ENCODE measurements around the gene SLC6A17. TPM values are rescaled to one million over a fixed set of nuclear protein-coding genes. Genes with fewer than 3 reads are reported as not detected.

Gene SLC6A17
- total and polyA plus RNA-seq, 5 experiments from 2014 or later, result not detected

GRCh38 chr1:110144366-110144765 lies 5.9 kb upstream of the SLC6A17 start:
- ATAC-seq, result no peak
- Mint-ChIP-seq H3K9me3 (no peaks in the 10 kb centered on the region), H3K27me3 (peaks cover 0 to 28% (median 22%) of the 10 kb centered on the region in 5 donors), H3K36me3 (no peaks in the 10 kb centered on the region), H3K27ac (no peak overlapping the region), H3K4me1 (no peaks in the 10 kb centered on the region), H3K4me3 (no peak overlapping the region)
- POLR2A ChIA-PET, result no interaction called here
- DNase-seq, result no peak

DNA sequence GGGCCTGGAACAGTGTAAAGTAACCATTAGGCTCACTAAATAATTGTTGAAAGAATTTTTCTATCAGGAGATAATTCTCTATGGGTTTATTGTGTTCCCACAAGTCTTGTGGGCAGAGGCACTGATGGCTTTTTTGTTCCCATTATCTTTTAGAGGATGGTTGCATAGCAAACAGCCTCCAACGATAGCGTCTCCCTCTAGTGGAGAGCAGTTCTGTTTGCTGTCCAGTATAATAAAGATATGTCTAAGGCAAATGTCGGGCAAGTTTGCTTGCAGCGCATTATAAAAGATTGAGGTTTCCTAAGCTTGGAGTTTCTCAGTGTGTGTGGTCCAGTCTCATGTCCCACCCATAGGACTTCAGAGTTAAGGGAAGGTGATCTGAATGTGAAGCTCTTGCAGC lies 1.3 kb upstream of the SLC6A17 start:
- ATAC-seq, result no peak
- POLR2A ChIA-PET, result no interaction called here
- Mint-ChIP-seq H3K27me3 (peaks cover 19 to 36% (median 23%) of the 10 kb centered on the region in 5 donors), H3K4me3 (no peak overlapping the region), H3K9me3 (peaks cover 0 to 2% (median 0%) of the 10 kb centered on the region in 9 donors), H3K4me1 (peaks cover 0 to 7% (median 0%) of the 10 kb centered on the region in 4 donors), H3K27ac (no peak overlapping the region), H3K36me3 (no peaks in the 10 kb centered on the region)
- DNase-seq, result no peak

- DNase-seq, result peak in 1 of 10 donors; percentile 9
- H3K9me3 Mint-ChIP-seq, result peaks cover 0 to 2% (median 0%) of the 10 kb centered on the region in 9 donors
- H3K4me3 Mint-ChIP-seq, result peak overlapping the region in 1 of 10 donors; percentile 7
- peaks cover 0 to 7% (median 0%) of the 10 kb centered on the region in 4 donors for H3K4me1 Mint-ChIP-seq
- H3K27me3 Mint-ChIP-seq, result peaks cover 33 to 49% (median 39%) of the 10 kb centered on the region in 5 donors
- peaks cover 0 to 2% (median 0%) of the 10 kb centered on the region in 3 donors for H3K36me3 Mint-ChIP-seq
- ATAC-seq, result no peak
- POLR2A ChIA-PET, result no interaction called here
- no peak overlapping the region for H3K27ac Mint-ChIP-seq
These were observed 928 bp downstream of the SLC6A17 start for GRCh38 chr1:110151175-110151669.

- POLR2A ChIA-PET, result no interaction called here
- H3K27ac Mint-ChIP-seq, result no peak overlapping the region
- H3K36me3 Mint-ChIP-seq, result peaks cover 0 to 9% (median 0%) of the 10 kb centered on the region in 3 donors
- H3K9me3 Mint-ChIP-seq, result peaks cover 0 to 9% (median 0%) of the 10 kb centered on the region in 9 donors
- ATAC-seq, result no peak
- DNase-seq, result peak in 1 of 10 donors; percentile 32
- H3K4me1 Mint-ChIP-seq, result peaks cover 0 to 7% (median 0%) of the 10 kb centered on the region in 4 donors
- no peak overlapping the region for H3K4me3 Mint-ChIP-seq
- H3K27me3 Mint-ChIP-seq, result peaks cover 41 to 58% (median 50%) of the 10 kb centered on the region in 5 donors
These were observed 2.0 kb downstream of the SLC6A17 start for GRCh38 chr1:110152133-110152785.

DNA sequence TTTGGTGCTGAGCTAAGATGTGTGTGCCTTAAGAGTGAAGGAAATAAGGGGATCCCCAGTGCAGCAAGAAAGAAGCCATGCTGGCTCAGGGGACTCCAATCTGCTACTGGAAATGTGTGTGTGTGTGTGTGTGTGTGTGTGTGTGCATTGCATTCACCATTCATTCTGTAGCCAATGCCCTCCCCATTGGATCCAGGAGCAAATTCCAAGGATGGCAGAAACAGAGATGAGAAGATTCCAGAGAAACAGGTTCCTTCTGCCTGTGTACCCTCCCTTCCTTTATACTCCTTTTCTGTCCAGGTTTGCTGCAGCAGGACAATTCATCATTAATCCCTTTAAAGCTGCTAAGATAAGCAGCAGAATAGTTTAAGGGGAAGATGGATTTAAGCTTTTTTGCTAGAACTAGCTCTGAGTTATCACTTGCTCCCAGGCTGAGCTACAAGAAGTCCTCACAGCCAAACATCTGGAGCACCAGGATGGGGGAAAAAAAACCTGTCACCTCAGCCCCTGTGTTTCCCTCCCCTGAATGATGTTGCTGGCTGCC lies 3.2 kb downstream of the SLC6A17 start:
- POLR2A ChIA-PET, result no interaction called here
- H3K27me3 Mint-ChIP-seq, result peaks cover 45 to 62% (median 60%) of the 10 kb centered on the region in 5 donors
- peaks cover 0 to 7% (median 0%) of the 10 kb centered on the region in 4 donors for H3K4me1 Mint-ChIP-seq
- H3K36me3 Mint-ChIP-seq, result peaks cover 0 to 14% (median 0%) of the 10 kb centered on the region in 3 donors
- ATAC-seq, result no peak
- H3K4me3 Mint-ChIP-seq, result no peak overlapping the region
- peaks cover 0 to 17% (median 3%) of the 10 kb centered on the region in 9 donors for H3K9me3 Mint-ChIP-seq
- no peak for DNase-seq
- no peak overlapping the region for H3K27ac Mint-ChIP-seq

GRCh38 chr1:110155878-110156522 lies 5.7 kb downstream of the SLC6A17 start:
- no peak overlapping the region for H3K4me3 Mint-ChIP-seq
- H3K27ac Mint-ChIP-seq, result no peak overlapping the region
- DNase-seq (peak; percentile 6 to 67 (median 34)), ATAC-seq (peak in 1 of 2 donors; percentile 58)
- H3K27me3 Mint-ChIP-seq, result peaks cover 39 to 71% (median 59%) of the 10 kb centered on the region in 5 donors
- peaks cover 0 to 7% (median 5%) of the 10 kb centered on the region in 4 donors for H3K4me1 Mint-ChIP-seq
- H3K36me3 Mint-ChIP-seq, result peaks cover 0 to 14% (median 3%) of the 10 kb centered on the region in 3 donors
- peaks cover 0 to 17% (median 7%) of the 10 kb centered on the region in 9 donors for H3K9me3 Mint-ChIP-seq
- POLR2A ChIA-PET, result no interaction called here

DNA sequence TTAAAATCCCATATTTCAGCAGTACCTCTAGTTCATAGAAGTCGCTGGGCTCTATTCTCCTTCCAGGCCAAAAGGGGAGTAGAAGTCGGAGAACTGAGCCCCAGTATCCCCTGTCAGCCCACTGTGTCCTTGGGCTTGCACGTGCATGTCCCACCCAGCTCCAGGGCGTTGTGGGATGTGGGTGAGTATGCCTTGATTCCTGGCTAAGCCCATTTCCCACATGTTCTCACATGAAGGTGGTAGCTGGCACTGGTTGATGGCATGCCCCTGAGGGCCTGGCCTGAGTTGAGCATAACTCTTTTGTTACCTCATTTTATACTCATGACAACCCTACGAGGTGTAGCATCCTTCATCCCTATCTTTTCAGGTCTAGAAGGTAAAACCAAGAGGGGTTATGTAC lies 8.0 kb downstream of the SLC6A17 start:
- DNase-seq (no peak), ATAC-seq (no peak)
- Mint-ChIP-seq H3K27ac (no peak overlapping the region), H3K4me3 (no peak overlapping the region), H3K4me1 (peaks cover 0 to 7% (median 3%) of the 10 kb centered on the region in 4 donors), H3K36me3 (peaks cover 0 to 14% (median 3%) of the 10 kb centered on the region in 3 donors), H3K27me3 (peaks cover 35 to 52% (median 43%) of the 10 kb centered on the region in 5 donors), H3K9me3 (peaks cover 0 to 19% (median 7%) of the 10 kb centered on the region in 9 donors)
- POLR2A ChIA-PET, result no interaction called here

- POLR2A ChIA-PET, result no interaction called here
- Mint-ChIP-seq H3K27ac (no peak overlapping the region), H3K4me3 (no peak overlapping the region), H3K9me3 (peaks cover 0 to 19% (median 7%) of the 10 kb centered on the region in 9 donors), H3K27me3 (peaks cover 29 to 44% (median 39%) of the 10 kb centered on the region in 5 donors), H3K4me1 (peaks cover 0 to 7% (median 3%) of the 10 kb centered on the region in 4 donors), H3K36me3 (peaks cover 0 to 14% (median 3%) of the 10 kb centered on the region in 3 donors)
- DNase-seq (no peak), ATAC-seq (no peak)
These were observed 8.9 kb downstream of the SLC6A17 start for GRCh38 chr1:110159168-110159567.

- DNase-seq, result peak in 1 of 10 donors; percentile 27
- Mint-ChIP-seq H3K27ac (peak overlapping the region in 1 of 10 donors; percentile 44), H3K9me3 (peaks cover 0 to 19% (median 7%) of the 10 kb centered on the region in 9 donors), H3K4me3 (no peak overlapping the region), H3K27me3 (peaks cover 23 to 31% (median 26%) of the 10 kb centered on the region in 5 donors), H3K36me3 (peaks cover 0 to 14% (median 3%) of the 10 kb centered on the region in 3 donors), H3K4me1 (peaks cover 0 to 7% (median 3%) of the 10 kb centered on the region in 4 donors)
- ATAC-seq, result no peak
- POLR2A ChIA-PET, result no interaction called here
These were observed 10.3 kb downstream of the SLC6A17 start for GRCh38 chr1:110160538-110161100.

DNA sequence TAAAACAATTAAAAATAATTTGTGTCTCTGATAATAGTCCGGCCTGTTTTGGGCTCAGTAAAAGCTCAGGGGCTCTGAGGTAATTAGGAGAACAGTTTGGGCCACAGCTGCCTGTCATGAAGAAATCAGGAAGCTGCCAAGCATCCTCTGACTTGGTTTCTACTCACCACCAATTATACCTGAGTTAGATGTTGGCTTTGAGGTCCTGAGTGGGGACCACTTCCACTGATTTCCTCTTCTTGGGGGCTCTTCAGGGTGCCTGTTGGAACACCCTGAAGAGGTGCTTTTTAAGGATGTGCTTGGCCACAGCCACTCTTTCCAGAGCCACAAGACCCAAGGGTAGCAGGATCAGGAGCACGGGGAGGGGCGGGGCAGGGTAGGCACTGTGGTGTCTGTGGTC lies 10.9 kb downstream of the SLC6A17 start:
- ATAC-seq (no peak), DNase-seq (peak in 1 of 10 donors; percentile 8)
- Mint-ChIP-seq H3K36me3 (peaks cover 0 to 12% (median 3%) of the 10 kb centered on the region in 3 donors), H3K9me3 (peaks cover 0 to 19% (median 7%) of the 10 kb centered on the region in 9 donors), H3K27me3 (peaks cover 20 to 28% (median 21%) of the 10 kb centered on the region in 5 donors), H3K4me1 (peaks cover 0 to 7% (median 3%) of the 10 kb centered on the region in 4 donors), H3K4me3 (no peak overlapping the region), H3K27ac (no peak overlapping the region)
- POLR2A ChIA-PET, result no interaction called here

DNA sequence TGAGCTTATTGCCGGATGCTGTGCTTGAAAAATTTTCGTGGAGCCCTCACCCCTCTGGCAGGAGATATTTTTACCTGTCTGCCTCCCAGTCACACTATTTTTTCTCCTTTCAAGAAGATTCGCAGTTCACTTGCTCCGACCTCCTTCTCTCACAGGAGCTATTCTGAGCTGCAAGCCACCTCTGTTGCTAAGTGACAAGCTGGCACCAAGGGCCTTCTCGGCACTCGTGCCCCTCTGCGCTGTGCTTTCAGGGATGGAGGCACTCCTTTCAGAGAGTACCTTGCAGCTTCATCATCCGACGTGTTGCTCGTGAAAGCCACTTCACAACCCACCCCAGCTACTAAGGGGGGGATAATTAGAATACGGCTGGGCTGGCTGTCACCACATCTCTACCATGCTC lies 11.6 kb downstream of the SLC6A17 start:
- POLR2A ChIA-PET, result no interaction called here
- H3K27ac Mint-ChIP-seq, result no peak overlapping the region
- no peak overlapping the region for H3K4me3 Mint-ChIP-seq
- H3K36me3 Mint-ChIP-seq, result peaks cover 0 to 6% (median 3%) of the 10 kb centered on the region in 3 donors
- peaks cover 0 to 19% (median 6%) of the 10 kb centered on the region in 9 donors for H3K9me3 Mint-ChIP-seq
- DNase-seq (no peak), ATAC-seq (no peak)
- peaks cover 0 to 7% (median 3%) of the 10 kb centered on the region in 4 donors for H3K4me1 Mint-ChIP-seq
- H3K27me3 Mint-ChIP-seq, result peaks cover 13 to 21% (median 15%) of the 10 kb centered on the region in 5 donors

DNA sequence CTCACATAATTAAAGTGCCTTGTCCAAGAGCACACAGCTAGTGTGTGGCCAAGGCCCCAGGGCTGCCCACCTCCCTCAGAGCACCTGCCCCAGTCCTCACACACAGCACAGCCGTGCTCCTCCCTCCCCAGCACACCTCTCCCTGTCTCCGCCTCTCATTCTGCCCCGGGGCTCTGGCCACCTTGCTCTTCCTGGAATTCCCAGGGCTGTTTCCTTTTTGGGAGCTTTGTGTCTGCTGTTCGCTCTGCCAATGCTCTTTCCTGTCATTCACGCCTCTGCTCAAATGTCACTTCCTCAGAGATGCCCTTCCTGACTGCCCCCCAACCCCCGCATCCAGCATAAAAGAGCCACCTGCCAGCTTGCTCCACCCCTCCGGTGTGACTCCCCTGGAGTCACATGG lies 13.3 kb downstream of the SLC6A17 start:
- H3K4me3 Mint-ChIP-seq, result no peak overlapping the region
- H3K9me3 Mint-ChIP-seq, result peaks cover 0 to 15% (median 0%) of the 10 kb centered on the region in 9 donors
- ATAC-seq (no peak), DNase-seq (no peak)
- peaks cover 0 to 7% (median 3%) of the 10 kb centered on the region in 4 donors for H3K4me1 Mint-ChIP-seq
- H3K27ac Mint-ChIP-seq, result no peak overlapping the region
- POLR2A ChIA-PET, result no interaction called here
- peaks cover 0 to 3% (median 0%) of the 10 kb centered on the region in 3 donors for H3K36me3 Mint-ChIP-seq
- peaks cover 0 to 13% (median 9%) of the 10 kb centered on the region in 5 donors for H3K27me3 Mint-ChIP-seq
